GM18909 (cell line): ENCODE results near the gene MYOF.
"Not testable (repeated sequence)": the region's sequence is repeated elsewhere in the genome, so short reads cannot be mapped to it uniquely, and the experiment has no call there.

ENCODE experiments used
- ATAC-seq: cut with Tn5 transposase; IDR thresholded peaks from one replicate; pipeline ENCODE4 v1.9.1; 2021; ENCODE audit warnings: mild to moderate bottlenecking; ENCODE audit not compliant: unreplicated experiment, poor library complexity

MYOF gene

GRCh38 chr10:93461109-93461806 lies 20.9 kb downstream of the MYOF start:
- no peak for ATAC-seq

- ATAC-seq = no peak
Observed at GRCh38 chr10:93459466-93459865, 22.7 kb downstream of the MYOF start.

GRCh38 chr10:93458821-93459257 lies 23.3 kb downstream of the MYOF start:
- ATAC-seq = no peak

GRCh38 chr10:93457511-93457910 lies 24.6 kb downstream of the MYOF start:
- no peak for ATAC-seq

GRCh38 chr10:93456480-93456879 lies 25.7 kb downstream of the MYOF start:
- ATAC-seq = no peak

- ATAC-seq = no peak
Observed at GRCh38 chr10:93454736-93455135, 27.4 kb downstream of the MYOF start.

GRCh38 chr10:93454146-93454545 lies 28.0 kb downstream of the MYOF start:
- no peak for ATAC-seq

- ATAC-seq = no peak
Observed at GRCh38 chr10:93452143-93452542, 30.0 kb downstream of the MYOF start.

GRCh38 chr10:93451244-93451947 lies 30.7 kb downstream of the MYOF start:
- no peak for ATAC-seq

- no peak for ATAC-seq
Observed at GRCh38 chr10:93447970-93448369, 34.2 kb downstream of the MYOF start.

GRCh38 chr10:93447019-93447418 lies 35.1 kb downstream of the MYOF start:
- no peak for ATAC-seq

- ATAC-seq = no peak
Observed at GRCh38 chr10:93445978-93446720, 36.0 kb downstream of the MYOF start.

GRCh38 chr10:93445097-93445960 lies 36.8 kb downstream of the MYOF start:
- ATAC-seq = no peak

GRCh38 chr10:93443481-93443880 lies 38.7 kb downstream of the MYOF start:
- ATAC-seq = no peak

- ATAC-seq = not testable (repeated sequence)
Observed at GRCh38 chr10:93442721-93443120, 39.4 kb downstream of the MYOF start.

- no peak for ATAC-seq
Observed at GRCh38 chr10:93440591-93441091, 41.5 kb downstream of the MYOF start.

- ATAC-seq = no peak
Observed at GRCh38 chr10:93438613-93439253, 43.4 kb downstream of the MYOF start.

GRCh38 chr10:93437946-93438612 lies 44.1 kb downstream of the MYOF start:
- no peak for ATAC-seq
